NCI-H82 (cell line): Measurements from ENCODE around the gene CNIH1.
"Not testable (repeated sequence)": the region's sequence is repeated elsewhere in the genome, so short reads cannot be mapped to it uniquely, and the experiment has no call there.

Experiments used
- DNase-seq: peaks from one replicate; lab custom pipeline; 2025; lab: John Stamatoyannopoulos, UW

Gene CNIH1

GRCh38 chr14:54467280-54467679 is 26.1 kb upstream of the CNIH1 start:
- no peak for DNase-seq

- peak; percentile 95 for DNase-seq
Observed at GRCh38 chr14:54465654-54466053, 24.5 kb upstream of the CNIH1 start.

- no peak for DNase-seq
Observed at GRCh38 chr14:54462048-54462447, 20.9 kb upstream of the CNIH1 start.

- DNase-seq, result no peak
Observed at GRCh38 chr14:54459106-54459505, 17.9 kb upstream of the CNIH1 start.

- DNase-seq, result not testable (repeated sequence)
Observed at GRCh38 chr14:54458536-54458935, 17.4 kb upstream of the CNIH1 start.

GRCh38 chr14:54457609-54457996 is 16.4 kb upstream of the CNIH1 start:
- no peak for DNase-seq

- DNase-seq, result not testable (repeated sequence)
Observed at GRCh38 chr14:54456820-54457608, 15.8 kb upstream of the CNIH1 start.

- DNase-seq, result no peak
Observed at GRCh38 chr14:54455363-54455762, 14.2 kb upstream of the CNIH1 start.

- peak; percentile 35 for DNase-seq
Observed at GRCh38 chr14:54453990-54454389, 12.8 kb upstream of the CNIH1 start.

- no peak for DNase-seq
Observed at GRCh38 chr14:54453252-54453651, 12.1 kb upstream of the CNIH1 start.

GRCh38 chr14:54451961-54452360 is 10.8 kb upstream of the CNIH1 start:
- no peak for DNase-seq

- no peak for DNase-seq
Observed at GRCh38 chr14:54451121-54451601, 10.0 kb upstream of the CNIH1 start.

- DNase-seq, result no peak
Observed at GRCh38 chr14:54450535-54450934, 9.4 kb upstream of the CNIH1 start.

- no peak for DNase-seq
Observed at GRCh38 chr14:54447231-54447692, 6.1 kb upstream of the CNIH1 start.

- no peak for DNase-seq
Observed at GRCh38 chr14:54446161-54446693, 5.1 kb upstream of the CNIH1 start.

GRCh38 chr14:54444681-54445080 is 3.5 kb upstream of the CNIH1 start:
- DNase-seq, result no peak

GRCh38 chr14:54443981-54444380 is 2.8 kb upstream of the CNIH1 start:
- DNase-seq, result no peak

GRCh38 chr14:54442961-54443360 is 1.8 kb upstream of the CNIH1 start:
- DNase-seq, result not testable (repeated sequence)

- no peak for DNase-seq
Observed at GRCh38 chr14:54440476-54440872, 700 bp downstream of the CNIH1 start.

- DNase-seq, result no peak
Observed at GRCh38 chr14:54440037-54440436, 1.1 kb downstream of the CNIH1 start.

- DNase-seq, result peak; percentile 29
Observed at GRCh38 chr14:54438703-54439102, 2.5 kb downstream of the CNIH1 start.

- DNase-seq, result not testable (repeated sequence)
Observed at GRCh38 chr14:54437954-54438353, 3.2 kb downstream of the CNIH1 start.

- DNase-seq, result no peak
Observed at GRCh38 chr14:54435500-54435981, 5.6 kb downstream of the CNIH1 start.
